ENCODE results near the gene PTF1A.

DNA sequence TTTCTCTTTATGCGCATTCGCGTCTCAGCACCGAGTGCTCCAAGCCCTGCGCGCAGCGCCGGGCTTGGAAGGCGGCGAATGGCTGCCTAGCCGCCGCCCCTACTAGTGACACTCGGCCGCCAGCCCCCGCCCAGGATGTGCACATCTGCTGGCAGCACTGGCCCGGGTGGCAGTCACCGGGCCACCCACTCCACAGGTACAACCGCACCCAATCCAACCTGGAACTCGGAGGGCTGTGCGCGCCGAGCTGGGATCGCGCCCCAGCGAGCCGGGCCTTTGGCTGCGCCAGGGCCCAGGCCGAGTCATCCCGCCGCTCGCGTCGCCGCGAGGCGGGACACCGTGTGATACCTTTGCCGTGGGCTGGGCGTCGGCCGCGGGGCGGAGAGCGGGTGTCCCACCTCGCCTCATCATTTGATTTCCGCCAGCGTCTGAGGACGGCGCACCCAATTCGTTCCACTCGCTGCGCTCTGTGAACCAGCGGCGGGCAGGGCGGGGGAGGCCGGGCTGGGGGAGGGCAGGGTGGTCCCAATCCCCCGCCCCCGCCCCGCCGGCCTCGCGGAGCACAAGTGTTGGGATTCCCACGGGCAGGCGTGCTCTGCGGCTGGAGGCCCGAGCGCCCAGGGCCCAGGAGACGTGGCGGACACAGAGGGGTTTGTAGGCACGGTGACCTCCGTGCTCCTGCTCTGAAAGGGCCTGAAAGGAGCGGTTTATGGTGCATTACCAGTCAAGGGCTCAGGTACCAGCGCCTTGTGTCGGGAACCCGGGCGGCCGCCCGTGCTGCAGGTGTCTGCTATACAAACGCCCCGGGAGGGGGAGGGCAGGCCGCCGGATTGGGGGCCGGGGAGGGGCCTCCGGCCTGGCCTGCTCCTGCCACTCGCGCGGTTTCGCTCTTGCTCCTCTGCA lies 17.8 kb upstream of the PTF1A start:
- TF ChIP-seq, protein P1, sequence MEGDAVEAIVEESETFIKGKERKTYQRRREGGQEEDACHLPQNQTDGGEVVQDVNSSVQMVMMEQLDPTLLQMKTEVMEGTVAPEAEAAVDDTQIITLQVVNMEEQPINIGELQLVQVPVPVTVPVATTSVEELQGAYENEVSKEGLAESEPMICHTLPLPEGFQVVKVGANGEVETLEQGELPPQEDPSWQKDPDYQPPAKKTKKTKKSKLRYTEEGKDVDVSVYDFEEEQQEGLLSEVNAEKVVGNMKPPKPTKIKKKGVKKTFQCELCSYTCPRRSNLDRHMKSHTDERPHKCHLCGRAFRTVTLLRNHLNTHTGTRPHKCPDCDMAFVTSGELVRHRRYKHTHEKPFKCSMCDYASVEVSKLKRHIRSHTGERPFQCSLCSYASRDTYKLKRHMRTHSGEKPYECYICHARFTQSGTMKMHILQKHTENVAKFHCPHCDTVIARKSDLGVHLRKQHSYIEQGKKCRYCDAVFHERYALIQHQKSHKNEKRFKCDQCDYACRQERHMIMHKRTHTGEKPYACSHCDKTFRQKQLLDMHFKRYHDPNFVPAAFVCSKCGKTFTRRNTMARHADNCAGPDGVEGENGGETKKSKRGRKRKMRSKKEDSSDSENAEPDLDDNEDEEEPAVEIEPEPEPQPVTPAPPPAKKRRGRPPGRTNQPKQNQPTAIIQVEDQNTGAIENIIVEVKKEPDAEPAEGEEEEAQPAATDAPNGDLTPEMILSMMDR (IDR thresholded peaks at IDR 0.05), result no peak
- no peak for TF ChIP-seq POLR2A (IDR thresholded peaks at IDR 0.05)

Data from lower leg skin (tissue), 3 donors.